HK-2 (cell line): ENCODE data around the gene ARHGAP6.
"Not testable (repeated sequence)": the region's sequence is repeated elsewhere in the genome, so short reads cannot be mapped to it uniquely, and the experiment has no call there.

ENCODE experiments used
- DNase-seq: peaks from one replicate; pipeline ENCODE4 v3.0.0-alpha.2; 2018; ENCODE audit not compliant: unreplicated experiment

Gene ARHGAP6

DNA sequence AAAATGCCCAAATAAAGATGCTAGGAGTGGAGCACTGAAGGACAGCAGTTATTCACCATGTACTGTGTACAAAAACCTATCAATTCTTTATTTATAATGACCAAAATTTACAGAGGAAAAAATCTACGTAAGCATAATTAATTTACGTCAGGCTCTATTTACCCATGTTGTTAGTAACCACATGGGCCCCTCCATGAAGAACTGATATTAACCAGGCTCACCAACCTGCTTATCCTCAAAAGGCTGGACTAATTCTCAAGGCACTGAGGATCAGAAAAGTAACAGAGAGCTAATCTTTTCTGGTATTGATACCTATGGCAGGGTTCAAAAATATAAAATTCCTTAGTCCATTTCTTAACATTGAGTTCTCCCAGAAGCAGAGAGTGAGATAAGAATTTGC is 140.0 kb downstream of the ARHGAP6 start:
- DNase-seq = no peak

DNA sequence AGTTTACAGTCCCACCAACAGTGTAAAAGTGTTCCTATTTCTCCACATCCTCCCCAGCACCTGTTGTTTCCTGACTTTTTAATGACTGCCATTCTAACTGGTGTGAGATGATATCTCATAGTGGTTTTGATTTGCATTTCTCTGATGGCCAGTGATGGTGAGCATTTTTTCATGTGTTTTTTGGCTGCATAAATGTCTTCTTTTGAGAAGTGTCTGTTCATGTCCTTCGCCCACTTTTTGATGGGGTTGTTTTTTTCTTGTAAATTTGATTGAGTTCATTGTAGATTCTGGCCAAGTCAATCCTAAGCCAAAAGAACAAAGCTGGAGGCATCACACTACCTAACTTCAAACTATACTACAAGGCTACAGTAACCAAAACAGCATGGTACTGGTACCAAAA is 146.5 kb downstream of the ARHGAP6 start:
- not testable (repeated sequence) for DNase-seq

- no peak for DNase-seq
Measured at GRCh38 chrX:11509786-11510185, 155.9 kb downstream of the ARHGAP6 start.

DNA sequence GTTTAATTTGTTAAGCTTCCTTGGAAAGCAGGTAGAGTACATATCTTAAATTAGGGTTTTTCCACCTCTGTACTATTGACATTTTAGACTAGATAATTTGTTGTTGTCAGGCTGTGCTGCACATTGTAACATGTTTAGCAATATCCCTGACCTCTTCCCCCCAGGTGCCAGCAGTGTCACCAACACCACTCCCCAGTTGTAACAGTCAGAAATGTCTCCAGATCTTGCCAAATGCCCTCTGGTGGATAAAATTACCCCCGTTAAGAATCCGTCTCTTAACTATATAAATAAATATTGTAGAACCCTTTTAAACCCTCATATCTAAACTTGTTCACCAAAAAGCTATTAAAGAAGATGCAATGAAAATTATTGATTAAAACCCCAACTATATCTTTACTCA is 161.5 kb downstream of the ARHGAP6 start:
- no peak for DNase-seq

- DNase-seq = no peak
Measured at GRCh38 chrX:11499076-11500044, 166.4 kb downstream of the ARHGAP6 start.

- DNase-seq = not testable (repeated sequence)
Measured at GRCh38 chrX:11491375-11491774, 174.3 kb downstream of the ARHGAP6 start.

GRCh38 chrX:11484290-11484689 is 181.4 kb downstream of the ARHGAP6 start:
- DNase-seq = no peak

DNA sequence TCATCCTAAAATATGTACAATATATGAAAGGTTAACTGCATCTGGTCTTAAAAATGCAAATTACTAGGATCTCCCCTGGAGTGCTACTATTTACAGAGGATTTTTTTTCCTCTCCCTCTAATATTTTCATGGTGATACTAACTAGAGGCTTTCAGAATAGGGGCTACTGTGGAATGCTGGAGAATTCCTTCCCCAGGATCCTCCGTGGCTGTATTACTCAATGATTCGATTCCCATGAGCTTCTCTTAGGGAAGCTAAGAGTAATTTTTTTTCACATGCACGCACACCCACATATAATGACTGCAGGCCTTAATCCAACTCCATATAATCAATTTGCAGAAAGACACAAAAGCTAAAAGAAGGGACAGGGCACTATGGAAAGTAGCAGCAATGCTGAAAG is 184.7 kb downstream of the ARHGAP6 start:
- no peak for DNase-seq

GRCh38 chrX:11480626-11481025 is 185.1 kb downstream of the ARHGAP6 start:
- no peak for DNase-seq

- no peak for DNase-seq
Measured at GRCh38 chrX:11478911-11479310, 186.8 kb downstream of the ARHGAP6 start.

DNA sequence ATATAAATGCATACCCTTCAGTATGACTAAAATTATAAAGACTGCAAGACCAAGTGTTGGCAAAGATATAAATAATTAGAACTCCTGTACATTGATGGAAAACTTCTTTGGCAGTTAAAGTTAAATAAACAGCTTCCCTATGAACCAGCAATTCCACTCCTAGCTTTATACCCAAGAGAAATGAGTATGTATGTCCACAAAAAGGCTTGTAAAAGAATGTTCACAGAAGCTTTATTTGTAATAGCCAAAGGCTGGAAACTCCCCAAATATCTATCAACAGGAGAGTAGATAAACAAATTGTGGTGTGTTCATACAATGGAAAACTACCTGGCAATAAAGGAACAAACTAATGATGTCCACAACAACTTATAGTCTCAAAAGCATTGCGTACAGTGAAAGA is 187.7 kb downstream of the ARHGAP6 start:
- no peak for DNase-seq

- DNase-seq = no peak
Measured at GRCh38 chrX:11474576-11474975, 191.1 kb downstream of the ARHGAP6 start.

GRCh38 chrX:11474021-11474420 is 191.7 kb downstream of the ARHGAP6 start:
- no peak for DNase-seq

GRCh38 chrX:11472879-11473278 is 192.8 kb downstream of the ARHGAP6 start:
- DNase-seq = no peak

DNA sequence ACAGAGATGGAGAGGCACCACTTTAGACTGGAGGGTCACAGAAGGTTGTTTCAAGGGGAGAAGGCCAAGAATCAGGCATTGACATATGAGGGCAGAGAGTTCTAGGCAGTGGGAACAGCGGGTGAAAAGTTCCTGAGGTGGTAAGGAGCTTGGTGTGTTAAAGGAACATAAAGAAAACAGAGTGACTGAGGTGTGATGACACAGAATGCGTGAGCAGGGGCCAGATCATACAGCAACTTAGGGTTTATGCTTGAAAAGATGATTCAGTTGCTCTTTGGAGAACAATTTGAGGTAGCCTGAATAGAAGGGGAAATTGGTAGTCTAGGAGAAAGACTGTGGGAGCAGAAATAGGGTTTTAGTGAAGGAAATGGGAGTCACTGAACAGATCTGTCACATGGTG is 193.3 kb downstream of the ARHGAP6 start:
- no peak for DNase-seq

- no peak for DNase-seq
Measured at GRCh38 chrX:11470250-11470974, 195.3 kb downstream of the ARHGAP6 start.

GRCh38 chrX:11465648-11466411 is 199.9 kb downstream of the ARHGAP6 start:
- no peak for DNase-seq

DNA sequence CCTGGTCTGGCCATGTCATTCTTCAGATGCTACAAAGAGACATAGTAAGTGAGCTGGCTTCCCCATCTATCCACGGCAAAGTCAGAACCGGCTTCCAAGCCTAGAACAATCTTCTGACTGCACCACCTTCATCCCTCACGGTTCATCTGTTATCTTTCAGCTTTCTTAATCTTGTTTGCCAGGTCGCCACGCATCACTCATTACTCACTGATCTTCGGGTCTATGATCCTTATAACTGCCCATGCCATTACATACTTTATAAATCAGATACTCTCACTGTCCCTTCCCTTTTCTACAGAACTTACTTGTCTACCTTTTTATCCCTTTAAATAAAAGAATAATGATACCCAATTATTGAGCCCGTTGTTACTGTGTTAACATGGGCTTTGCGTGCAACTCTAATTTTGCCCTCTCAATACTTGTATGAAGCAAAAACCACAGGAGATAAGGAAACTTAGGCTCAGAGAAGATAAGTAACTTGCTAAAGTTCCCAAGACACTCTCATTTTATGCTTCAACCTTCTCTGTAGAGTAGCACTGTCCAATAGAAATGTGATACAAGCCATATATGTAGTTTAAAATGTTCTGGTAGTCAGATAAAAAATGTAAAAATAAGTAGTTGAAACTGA is 200.8 kb downstream of the ARHGAP6 start:
- no peak for DNase-seq

- DNase-seq = no peak
Measured at GRCh38 chrX:11464380-11464779, 201.3 kb downstream of the ARHGAP6 start.

- DNase-seq = no peak
Measured at GRCh38 chrX:11462648-11463047, 203.1 kb downstream of the ARHGAP6 start.

DNA sequence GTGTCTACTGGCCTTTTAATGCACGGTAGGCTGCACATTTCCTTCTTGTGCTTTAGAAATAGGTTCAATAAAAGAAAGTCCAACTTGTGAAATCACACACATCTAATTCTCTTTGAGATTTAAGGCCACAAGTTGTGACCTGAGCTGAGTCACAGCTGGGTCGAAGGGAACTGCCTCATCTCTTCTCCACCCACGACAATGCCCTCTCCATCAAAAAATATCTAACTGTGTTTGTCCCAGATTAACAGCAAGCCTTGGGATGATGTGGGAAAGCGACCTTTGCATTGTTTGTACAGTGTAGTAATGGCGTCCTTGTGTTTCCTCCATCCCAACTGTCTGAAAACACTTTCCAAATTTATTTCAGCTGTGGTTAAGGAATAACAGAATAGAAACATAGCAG is 203.6 kb downstream of the ARHGAP6 start:
- DNase-seq = no peak
